ENCODE data around the gene ADAMTS18.

The ADAMTS18 gene

DNA sequence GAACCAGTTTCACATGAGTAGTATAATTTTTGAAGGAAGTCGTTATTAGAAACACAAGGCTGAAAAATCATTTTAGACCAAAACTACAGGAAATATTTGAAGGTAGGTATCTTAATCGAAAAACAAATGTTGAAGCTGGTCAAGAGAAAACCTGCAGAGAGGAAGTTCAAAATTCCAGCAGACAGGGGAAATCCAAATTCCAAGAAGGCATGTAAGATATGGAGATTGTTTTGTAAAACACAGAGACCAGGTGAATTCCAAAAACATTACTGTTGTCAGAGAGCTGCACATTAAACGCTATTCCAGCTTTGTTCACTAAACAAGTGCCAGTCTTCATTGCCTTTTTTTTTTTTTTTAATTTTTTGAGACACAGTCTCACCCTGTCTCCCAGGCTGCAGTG, 38.4 kb downstream of the ADAMTS18 start:
- no peak overlapping the region for H3K4me3 ChIP-seq (ENCODE audit: low read depth, low read length)

- no peak overlapping the region for H3K4me3 ChIP-seq (ENCODE audit: low read depth, low read length)
Observed at GRCh38 chr16:77394699-77395098, 40.1 kb downstream of the ADAMTS18 start.

DNA sequence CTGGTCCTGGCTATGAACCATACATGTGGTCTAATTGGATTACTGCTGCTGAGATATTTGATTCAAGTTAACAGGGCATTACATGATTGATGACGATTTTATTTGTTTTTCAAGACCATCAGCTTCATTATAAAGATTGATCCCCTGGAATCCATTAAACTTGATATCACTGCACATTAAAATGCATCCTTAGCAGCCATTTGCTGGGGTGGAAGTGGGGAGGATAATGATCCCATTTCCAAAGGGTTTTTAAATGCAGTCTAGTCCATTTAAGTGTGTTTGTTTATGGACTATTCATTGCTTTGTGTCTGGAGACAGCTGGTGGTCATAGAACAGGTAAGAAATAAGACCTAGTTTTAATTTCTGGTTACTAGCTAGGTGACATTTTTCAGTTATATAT, 40.9 kb downstream of the ADAMTS18 start:
- no peak overlapping the region for H3K4me3 ChIP-seq (ENCODE audit: low read depth, low read length)

DNA sequence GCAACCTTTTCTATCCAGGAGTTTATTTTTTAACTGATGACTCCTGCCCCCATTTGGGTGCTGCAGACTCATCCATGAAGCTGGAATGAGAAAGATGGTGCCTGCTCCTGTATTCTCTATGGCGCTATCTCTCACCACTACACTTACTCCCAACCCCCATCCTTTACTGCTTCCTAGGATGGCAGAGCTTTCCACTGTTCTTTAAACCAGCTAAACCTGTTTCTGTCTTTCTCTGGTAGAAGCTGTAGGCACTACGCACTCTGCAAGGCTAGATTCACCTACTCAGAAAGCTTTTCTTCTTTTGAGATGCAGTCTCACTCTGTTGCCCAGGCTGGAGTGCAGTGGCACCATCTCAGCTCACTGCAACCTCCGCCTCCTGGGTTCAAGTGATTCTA, 47.0 kb downstream of the ADAMTS18 start:
- no peak overlapping the region for H3K4me3 ChIP-seq (ENCODE audit: low read depth, low read length)

GRCh38 chr16:77386831-77387814, 47.7 kb downstream of the ADAMTS18 start:
- H3K4me3 ChIP-seq (ENCODE audit: low read depth, low read length): no peak overlapping the region

DNA sequence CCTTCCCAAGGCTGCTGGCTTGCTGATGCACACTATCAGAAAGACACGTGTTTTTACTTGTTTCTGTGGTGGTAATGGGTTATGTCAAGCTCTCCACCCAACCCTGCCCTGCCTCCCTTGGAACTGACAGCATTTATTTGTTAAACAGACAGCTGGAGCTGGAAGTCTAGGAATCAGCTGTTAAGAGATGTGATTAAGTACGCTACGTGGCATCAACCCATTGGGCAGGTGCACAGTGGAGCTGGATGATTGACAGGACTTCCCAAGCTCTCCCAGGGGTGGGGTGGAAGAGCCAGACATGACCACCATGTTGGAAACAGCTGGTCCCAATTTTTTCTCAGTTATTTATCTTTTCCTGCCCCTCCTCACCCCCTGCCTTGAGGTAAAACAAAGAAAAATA, 49.4 kb downstream of the ADAMTS18 start:
- H3K4me3 ChIP-seq (ENCODE audit: low read depth, low read length): no peak overlapping the region

- H3K4me3 ChIP-seq (ENCODE audit: low read depth, low read length): no peak overlapping the region
Observed at GRCh38 chr16:77383606-77384187, 51.1 kb downstream of the ADAMTS18 start.

DNA sequence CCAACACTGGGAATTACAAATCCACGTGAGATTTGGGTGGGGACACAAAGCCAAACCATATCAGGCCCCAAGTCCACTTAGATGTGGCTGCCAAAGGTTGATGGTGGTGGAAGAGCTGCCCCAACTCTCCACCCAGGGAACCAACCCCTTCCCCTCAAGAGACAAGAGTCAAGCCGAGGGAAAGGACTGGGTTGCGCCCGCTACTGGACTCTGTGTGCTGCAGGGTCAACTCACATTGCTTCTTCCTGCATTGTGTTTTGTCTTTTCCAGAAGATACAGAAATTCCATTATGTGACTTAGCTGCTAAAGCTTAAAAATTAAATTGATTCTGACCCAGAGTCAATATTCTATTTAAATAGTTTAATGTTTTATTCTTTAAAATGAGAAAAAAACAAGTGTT, 58.5 kb downstream of the ADAMTS18 start:
- no peak overlapping the region for H3K4me3 ChIP-seq (ENCODE audit: low read depth, low read length)

DNA sequence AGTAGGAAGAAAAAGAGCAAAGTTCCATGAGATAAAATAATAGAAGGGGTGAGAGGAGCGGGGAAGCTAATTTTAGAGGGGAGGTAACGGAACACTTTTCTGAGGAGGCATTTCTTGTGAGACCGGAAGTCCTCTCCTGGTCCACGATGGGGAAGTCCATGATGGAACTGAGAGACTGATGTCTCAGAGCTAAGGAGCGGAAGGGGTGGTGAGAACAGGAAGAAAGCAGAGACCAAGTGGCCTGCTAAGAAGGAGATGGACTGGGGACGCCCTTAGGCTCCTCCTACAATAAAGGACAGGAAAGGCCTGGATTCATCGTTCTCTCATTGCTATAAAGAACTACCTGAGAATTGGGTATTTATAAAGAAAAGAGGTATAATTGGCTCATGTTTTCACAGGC, 59.4 kb downstream of the ADAMTS18 start:
- H3K4me3 ChIP-seq (ENCODE audit: low read depth, low read length): no peak overlapping the region

DNA sequence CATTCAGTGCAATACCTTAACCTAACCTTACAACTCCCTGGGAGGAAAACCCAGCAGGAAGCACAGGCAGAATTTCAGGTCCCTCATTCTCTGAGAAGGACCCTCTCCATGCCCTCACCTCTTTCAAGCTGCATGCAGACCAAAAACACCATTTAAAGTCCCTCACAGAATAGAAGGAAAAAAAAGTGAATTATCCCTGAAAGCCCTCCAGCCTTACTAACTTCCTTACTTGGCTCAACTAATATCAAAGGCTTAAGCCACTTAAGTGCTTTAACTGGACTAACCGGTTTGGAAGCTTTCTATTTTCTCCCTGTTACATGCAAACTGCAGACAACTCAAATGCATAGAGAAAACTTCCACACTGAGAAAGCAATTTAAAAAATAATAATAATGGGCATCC, 60.5 kb downstream of the ADAMTS18 start:
- H3K4me3 ChIP-seq (ENCODE audit: low read depth, low read length): no peak overlapping the region

DNA sequence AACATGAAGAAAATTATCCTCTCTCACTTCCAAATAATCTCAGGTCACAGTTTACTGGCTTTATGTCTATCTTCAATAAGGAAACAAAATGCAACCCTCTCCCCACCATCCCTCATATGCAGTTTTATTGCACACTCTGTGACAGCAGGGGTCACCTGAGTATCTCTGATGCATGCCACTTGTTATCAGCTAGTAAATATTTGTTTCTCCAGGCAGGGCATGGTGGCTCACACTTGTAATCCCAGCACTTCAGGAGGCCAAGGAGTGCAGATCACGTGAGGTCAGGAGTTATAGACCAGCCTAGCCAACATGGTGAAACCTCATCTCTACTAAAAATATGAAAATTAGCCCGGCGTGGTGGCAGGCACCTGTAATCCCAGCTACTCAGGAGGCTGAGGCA, 61.1 kb downstream of the ADAMTS18 start:
- H3K4me3 ChIP-seq (ENCODE audit: low read depth, low read length): no peak overlapping the region

DNA sequence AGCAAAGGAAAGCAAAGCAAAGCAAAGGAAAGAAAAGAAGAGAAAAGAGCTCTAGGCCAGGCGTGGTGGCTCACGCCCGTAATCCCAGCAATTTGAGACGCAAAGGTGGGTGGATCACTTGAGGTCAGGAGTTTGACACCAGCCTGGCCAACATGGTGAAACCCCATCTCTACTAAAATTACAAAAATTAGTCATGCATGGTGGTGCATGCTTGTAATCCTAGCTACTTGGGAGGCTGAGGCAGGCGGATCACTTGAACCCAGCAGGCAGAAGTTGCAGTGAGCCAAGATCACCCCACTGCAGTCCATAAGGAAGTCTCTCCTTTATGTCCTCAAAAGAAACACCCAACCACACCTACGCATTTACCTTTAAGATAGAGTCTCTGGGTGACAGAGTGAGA, 70.1 kb downstream of the ADAMTS18 start:
- no peak overlapping the region for H3K4me3 ChIP-seq (ENCODE audit: low read depth, low read length)

DNA sequence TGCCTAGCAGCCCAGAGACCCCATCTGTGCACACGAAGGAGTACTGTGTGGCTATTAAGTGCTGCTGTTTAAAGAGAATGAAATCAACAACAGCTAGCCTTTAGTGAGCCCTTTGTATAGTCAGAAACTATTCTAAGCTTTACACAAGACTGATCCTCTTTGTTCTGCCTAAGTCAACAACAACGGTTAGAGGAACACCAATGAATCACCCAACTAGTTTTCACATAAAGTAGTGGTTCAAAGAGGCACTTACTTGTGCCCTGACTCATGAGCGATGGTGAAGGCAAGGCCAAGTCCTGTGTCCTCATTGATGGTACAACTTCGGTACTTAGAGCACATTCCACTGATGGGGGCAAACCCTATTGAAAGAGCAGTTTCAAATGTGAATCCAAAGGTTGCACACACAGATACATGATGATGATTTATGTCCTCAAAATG, 75.8 kb downstream of the ADAMTS18 start:
- no peak overlapping the region for H3K4me3 ChIP-seq (ENCODE audit: low read depth, low read length)

DNA sequence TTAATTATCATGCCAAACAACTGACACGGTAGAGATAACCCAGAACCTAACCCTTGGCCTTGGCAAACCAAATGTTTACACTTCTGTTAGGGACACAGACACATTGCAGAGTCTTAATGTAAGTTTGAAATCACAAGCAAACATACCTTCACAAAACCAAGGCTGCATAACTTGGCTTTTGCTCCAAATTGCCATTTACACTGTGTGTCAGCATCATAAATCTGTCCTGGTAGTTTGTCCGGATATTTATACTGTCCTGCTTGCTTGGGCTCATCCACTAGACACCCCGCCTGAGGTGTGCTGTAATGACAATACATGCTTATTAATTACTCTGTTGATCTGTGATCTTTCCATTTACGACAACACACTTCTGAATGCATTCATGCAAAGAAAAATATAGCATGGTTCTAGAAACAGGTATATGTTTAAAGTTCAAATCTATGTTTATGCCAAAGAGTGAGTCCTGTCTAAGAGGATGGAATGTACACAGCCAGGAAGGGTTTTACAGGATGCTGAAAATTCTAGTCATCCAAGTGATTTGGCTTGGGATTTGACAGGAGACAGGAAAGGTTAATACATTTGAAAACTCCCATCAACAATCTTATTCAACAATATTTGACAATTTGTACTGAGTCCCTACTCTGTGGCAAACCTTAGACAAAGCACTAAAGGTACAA, 81.1 kb downstream of the ADAMTS18 start:
- H3K4me3 ChIP-seq (ENCODE audit: low read depth, low read length): no peak overlapping the region

DNA sequence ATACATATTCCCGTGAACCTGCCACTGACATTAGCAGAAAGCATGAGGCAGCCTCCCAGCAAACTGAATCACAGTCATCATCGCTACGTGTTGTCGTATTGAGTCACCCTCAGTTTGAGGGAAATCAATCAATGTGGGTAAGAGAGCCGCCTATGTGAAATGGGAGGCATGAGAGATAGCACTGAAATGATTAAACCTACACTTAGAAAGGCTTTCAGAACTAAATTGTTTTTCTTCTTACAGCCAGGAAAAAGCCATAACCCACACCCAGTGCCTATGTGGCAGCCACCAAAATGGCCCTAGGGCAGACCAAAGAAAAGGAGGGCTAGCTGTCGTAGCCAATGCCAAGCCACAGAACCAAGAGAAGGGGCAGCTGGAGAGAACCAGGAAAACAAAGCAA, 90.5 kb downstream of the ADAMTS18 start:
- no peak overlapping the region for H3K4me3 ChIP-seq (ENCODE audit: low read depth, low read length)

DNA sequence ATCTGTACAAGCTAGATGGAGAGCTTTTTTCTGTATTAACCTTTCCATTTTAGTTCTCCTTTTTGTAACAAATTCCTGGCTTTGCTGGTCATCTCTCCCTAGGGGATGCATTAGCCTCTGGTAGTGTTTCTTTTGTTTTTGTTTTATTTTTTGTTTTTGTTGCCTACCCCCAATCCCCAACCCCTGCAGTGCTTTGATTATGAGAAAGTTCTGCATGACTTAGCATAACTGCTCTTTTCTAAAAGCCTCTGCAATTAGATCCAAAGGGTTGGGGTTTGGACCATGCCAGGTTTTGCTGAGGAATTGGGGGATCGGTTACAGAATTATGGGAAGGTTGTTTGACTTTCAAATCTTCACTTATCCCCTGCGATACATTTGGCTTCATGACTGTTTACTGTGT, 98.2 kb downstream of the ADAMTS18 start:
- H3K4me3 ChIP-seq (ENCODE audit: low read depth, low read length): no peak overlapping the region

DNA sequence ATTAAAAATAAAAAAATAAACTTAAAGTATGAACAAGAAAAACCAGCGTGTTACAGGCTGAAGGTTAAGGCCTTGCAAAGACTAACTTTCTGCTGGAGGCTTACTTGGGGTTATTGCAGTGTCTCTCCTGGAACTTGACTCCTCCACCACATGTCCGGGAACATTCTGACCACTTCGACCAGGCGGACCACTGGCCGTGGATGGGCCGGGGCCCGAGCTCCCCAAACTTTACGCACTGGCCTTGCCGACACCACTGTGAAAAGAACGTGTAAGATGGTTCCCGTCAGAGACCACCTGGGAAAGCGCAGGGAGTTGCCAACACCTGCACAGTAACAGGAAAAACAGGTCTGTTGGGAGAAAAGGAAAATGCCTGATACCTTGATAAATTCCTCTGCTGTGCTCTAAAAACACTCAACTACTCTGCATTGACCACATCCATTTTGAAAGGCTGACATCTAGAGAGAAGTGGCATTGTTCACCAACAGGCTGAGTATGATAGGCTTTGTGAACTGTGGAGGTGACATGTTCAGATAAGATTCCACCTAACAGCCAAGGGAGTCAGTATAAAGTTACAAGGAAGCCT, 99.1 kb downstream of the ADAMTS18 start:
- H3K4me3 ChIP-seq (ENCODE audit: low read depth, low read length): no peak overlapping the region

DNA sequence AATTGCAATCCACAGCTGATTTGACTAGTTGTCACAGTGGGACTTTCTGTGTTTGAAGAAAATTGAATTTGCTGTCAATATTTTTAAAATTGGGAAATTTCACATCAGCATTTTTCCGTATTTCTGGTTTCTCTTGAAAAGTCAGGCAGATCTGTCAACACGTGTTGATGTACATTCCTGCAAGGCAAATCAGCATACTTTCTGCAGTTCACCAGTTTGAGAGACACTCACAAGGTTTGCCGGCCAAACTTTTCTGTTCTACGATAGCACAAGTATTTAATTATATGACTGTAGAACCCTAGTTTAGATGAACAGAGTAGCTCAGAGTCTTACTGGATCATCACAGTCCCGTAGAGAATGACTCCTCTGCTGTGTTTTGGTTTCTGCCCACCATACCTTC, 102.0 kb downstream of the ADAMTS18 start:
- no peak overlapping the region for H3K4me3 ChIP-seq (ENCODE audit: low read depth, low read length)

DNA sequence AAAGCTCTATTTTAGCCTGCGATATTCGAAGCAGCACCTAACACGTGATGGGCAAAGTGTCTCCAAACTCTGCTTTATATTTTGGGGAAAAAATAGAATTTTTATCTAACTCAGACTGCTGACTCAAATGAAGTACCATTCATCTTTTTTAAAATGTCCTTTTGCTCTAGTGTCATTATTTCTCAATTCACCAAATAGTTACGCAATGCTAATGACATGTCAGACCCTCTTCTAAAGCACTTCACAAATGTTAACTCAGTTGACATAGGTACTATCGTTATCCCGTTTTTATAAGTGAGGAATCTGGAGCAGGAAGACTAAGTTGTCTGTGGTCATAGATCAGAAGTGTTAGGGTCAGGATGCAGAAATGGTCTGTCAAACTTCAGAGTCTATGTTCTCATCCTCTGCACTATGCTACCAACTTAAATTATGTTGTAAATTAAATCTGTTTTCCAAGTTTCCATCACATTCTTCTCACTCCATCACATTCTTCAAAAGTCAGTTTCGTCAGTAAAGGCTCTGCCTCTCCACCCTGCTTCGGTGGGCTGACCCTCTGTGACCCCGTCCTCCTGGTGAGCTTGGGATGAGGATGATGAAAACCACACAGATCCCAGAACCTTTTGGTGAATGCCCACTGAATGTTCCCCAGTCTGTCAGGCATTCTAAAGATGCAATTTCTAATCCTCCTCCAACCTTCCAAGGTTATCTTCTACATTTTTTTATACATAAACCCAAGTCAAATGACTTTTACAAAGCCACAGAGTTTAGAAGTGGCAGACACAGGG, 102.8 kb downstream of the ADAMTS18 start:
- H3K4me3 ChIP-seq (ENCODE audit: low read depth, low read length): no peak overlapping the region

DNA sequence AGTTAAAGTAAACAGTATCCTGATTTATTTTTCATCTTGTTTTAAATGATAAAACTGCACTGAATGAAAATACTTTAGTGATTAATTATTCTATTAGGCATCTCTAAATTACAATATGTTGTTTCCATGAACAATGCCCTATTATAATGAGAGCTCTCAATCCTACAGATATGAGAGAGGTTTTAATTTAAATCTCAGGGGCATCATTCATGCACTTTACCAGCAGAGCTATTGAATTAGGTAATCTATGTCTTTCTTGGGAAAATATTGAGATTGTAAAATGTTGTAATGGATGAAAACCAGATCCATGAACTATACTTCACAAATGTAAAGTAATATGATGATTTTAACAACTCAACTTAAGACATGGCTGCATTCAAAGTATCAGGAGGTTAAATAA, 103.8 kb downstream of the ADAMTS18 start:
- no peak overlapping the region for H3K4me3 ChIP-seq (ENCODE audit: low read depth, low read length)
